GM23248 (cell line): ENCODE results near the gene PAPOLA. TPM values are rescaled to one million over a fixed set of nuclear protein-coding genes. Genes with fewer than 3 reads are reported as not detected.

Experiments
- DNase-seq: peaks from one replicate; pipeline ENCODE4 v3.0.0-alpha.2; 2015
- H2AFZ ChIP-seq: fragments of 200-600 bp; sonication (generic); 2 replicates; pipeline ENCODE4 v1.6.1; 2016; ENCODE audit warnings: antibody characterized with exemption
- H3F3A ChIP-seq: fragments of 200-600 bp; sonication (generic); 2 replicates; pipeline ENCODE4 v1.6.1; 2016; ENCODE audit warnings: mild to moderate bottlenecking, antibody characterized with exemption, mixed run types; ENCODE audit not compliant: insufficient read depth
- H3K27ac ChIP-seq: fragments of 200-600 bp; sonication (generic); 2 replicates; pipeline ENCODE4 v1.5.1; 2016; ENCODE audit warnings: mild to moderate bottlenecking
- H3K27me3 ChIP-seq: fragments of 200-600 bp; sonication (generic); replicated peaks from 2 replicates; pipeline ENCODE4 v1.6.1; 2016; ENCODE audit warnings: mild to moderate bottlenecking; ENCODE audit not compliant: insufficient read depth
- H3K36me3 ChIP-seq: fragments of 200-600 bp; sonication (generic); 2 replicates; pipeline ENCODE4 v1.6.1; 2016; ENCODE audit warnings: low read depth, mild to moderate bottlenecking
- H3K4me1 ChIP-seq: fragments of 200-600 bp; sonication (generic); 2 replicates; pipeline ENCODE4 v1.6.1; 2016; ENCODE audit warnings: mild to moderate bottlenecking; ENCODE audit not compliant: insufficient read depth
- H3K4me2 ChIP-seq: fragments of 200-600 bp; sonication (generic); one replicate; pipeline ENCODE4 v1.6.1; 2016; ENCODE audit warnings: mild to moderate bottlenecking; ENCODE audit not compliant: unreplicated experiment
- H3K4me3 ChIP-seq: fragments of 200-600 bp; sonication (generic); 2 replicates; pipeline ENCODE4 v1.5.1; 2016; ENCODE audit warnings: mild to moderate bottlenecking
- H3K79me2 ChIP-seq: fragments of 200-600 bp; sonication (generic); 2 replicates; pipeline ENCODE4 v1.6.1; 2016; ENCODE audit warnings: mild to moderate bottlenecking; ENCODE audit not compliant: insufficient read depth
- H3K9ac ChIP-seq: fragments of 200-600 bp; sonication (generic); 2 replicates; pipeline ENCODE4 v1.6.1; 2016; ENCODE audit warnings: mild to moderate bottlenecking
- H3K9me2 ChIP-seq: fragments of 200-600 bp; sonication (generic); 2 replicates; pipeline ENCODE4 v1.6.1; 2016; ENCODE audit warnings: mixed run types, mild to moderate bottlenecking, moderate library complexity; ENCODE audit not compliant: insufficient read depth
- H3K9me3 ChIP-seq: fragments of 200-600 bp; sonication (generic); one replicate; pipeline ENCODE4 v1.6.1; 2017; ENCODE audit warnings: low read depth
- H4K20me1 ChIP-seq: fragments of 200-600 bp; sonication (generic); 2 replicates; pipeline ENCODE4 v1.6.0; 2016; ENCODE audit not compliant: insufficient read depth
- EZH2 ChIP-seq: fragments of 200-600 bp; sonication (generic); IDR thresholded peaks from 2 replicates; pipeline ENCODE4 v1.6.1; 2018; ENCODE audit warnings: antibody characterized with exemption, mild to moderate bottlenecking; ENCODE audit not compliant: insufficient read depth, poor library complexity, severe bottlenecking
- EZH2phosphoT487 ChIP-seq: fragments of 200-600 bp; sonication (generic); IDR thresholded peaks from 2 replicates; pipeline ENCODE4 v1.6.1; 2018; ENCODE audit warnings: antibody characterized with exemption, moderate library complexity, mild to moderate bottlenecking, low read depth; ENCODE audit not compliant: insufficient read depth
- WGBS, 2 experiments: methylation state at CpG; one replicate each; pipeline ENCODE4 v1.1.6; 2015 to 2017; ENCODE audit warnings: low lambda C conversion rate in 2 of 2, low coverage in 1 of 2; ENCODE audit errors: missing lambda C conversion rate in 2 of 2; 5-methylcytosine and 5-hydroxymethylcytosine counted together
- in situ Hi-C: fragments of 300-500 bp; cut with MboI; formaldehyde crosslinking; loops from 2 replicates; pipeline ENCODE4 v1.15.0; 2020
- polyA plus RNA-seq: library from polyadenylated mRNA; unstranded; fragments of >200 nt; fragmentation: Nextera tagmentation; extraction: Ambion mirVana; gene quantifications from 2 replicates; pipeline ENCODE4 v1.2.1, GENCODE V29; 2016
- total RNA-seq: library from RNA; depleted of rRNA; stranded (reverse); fragments of >200 nt; shearing (Covaris generic); gene quantifications from 2 replicates; pipeline ENCODE4 v1.2.3, GENCODE V29; 2014; rRNA removed

PAPOLA gene
- total and polyA plus RNA-seq, 2 experiments from 2014 or later = 64.3 to 119 TPM

DNA sequence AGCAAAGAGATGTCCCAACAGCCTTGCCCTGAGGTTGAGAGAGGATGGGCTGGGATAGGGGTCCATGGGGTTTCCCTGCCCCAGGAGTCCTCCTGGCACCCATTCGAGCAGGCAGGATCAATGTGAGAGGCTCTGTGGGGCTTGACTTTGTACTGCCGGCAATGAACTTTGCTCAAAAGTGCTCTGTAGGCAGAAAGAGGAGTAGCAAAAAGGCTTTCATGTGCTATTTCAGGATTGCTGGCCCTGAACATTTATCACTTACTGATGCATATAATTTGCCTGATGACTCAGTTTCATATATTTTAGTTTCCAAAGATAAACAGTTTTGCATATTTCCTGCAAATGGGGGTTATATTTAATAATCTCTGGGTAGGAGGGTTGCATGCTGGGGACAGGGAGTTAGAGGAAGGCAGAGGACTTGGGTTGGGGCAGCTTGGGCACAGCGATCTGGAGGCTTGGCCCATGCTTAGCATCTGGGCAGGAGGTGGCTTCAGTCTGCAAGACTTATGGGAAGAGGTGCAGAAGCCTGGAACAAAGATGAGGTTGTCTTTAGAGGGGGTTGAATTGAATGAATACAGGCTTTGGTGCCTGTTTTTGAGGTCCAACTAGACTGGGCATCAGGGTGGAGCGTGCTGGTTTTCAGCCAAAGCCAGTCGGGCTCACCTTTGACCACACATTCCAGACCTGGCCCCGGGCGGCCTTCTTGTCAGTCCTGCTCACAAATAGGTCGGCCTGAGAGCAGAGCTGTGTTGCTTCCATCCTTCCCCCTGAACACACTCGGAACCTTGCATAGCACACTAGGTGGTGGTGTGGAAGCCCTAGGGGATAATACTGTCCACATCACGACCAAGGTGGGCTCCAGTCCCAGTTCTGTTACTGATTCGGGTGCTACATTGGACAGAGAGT, 101.4 kb downstream of the PAPOLA start:
- Histone ChIP-seq H3K9me3 (no peaks in the 10 kb centered on the region), H3K79me2 (no peaks in the 10 kb centered on the region), H3K4me2 (no peak overlapping the region), H3K9me2 (no peaks in the 10 kb centered on the region), H3K9ac (no peak overlapping the region), H3K27ac (no peak overlapping the region), H3K36me3 (no peaks in the 10 kb centered on the region), H2AFZ (no peak overlapping the region), H3K4me3 (no peak overlapping the region), H4K20me1 (no peaks in the 10 kb centered on the region), H3K4me1 (no peaks in the 10 kb centered on the region), H3F3A (no peaks in the 10 kb centered on the region), H3K27me3 (no peaks in the 10 kb centered on the region; the same call in 1 of the 2 replicates)
- TF ChIP-seq EZH2 (no peak), EZH2phosphoT487 (no peak)
- in situ Hi-C loops = no loop called here
- 25 to 34% methylated on average over 11 of the region's 11 CpGs for WGBS, 2 experiments
- DNase-seq = no peak

DNA sequence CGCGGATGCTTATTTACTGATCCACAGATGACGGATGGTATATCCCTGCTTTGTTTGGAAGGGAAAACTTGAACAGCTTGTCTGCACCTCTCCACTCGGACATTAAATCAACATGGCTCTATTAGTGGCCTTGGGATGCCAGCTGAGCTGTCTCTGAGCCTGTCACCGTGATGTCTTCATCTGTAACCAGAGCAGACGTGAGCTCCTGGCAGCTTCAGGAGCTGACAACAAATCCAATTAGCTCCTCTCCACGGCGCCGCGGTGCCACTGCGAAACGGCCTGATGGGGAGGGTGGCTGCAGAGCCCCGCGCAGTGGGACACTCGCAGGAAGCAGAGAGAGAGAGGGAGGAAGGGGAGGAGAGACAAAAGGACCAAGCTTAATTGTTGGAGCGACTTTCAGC, 112.3 kb downstream of the PAPOLA start:
- H2AFZ ChIP-seq = no peak overlapping the region
- no peak for DNase-seq
- no peak for TF ChIP-seq EZH2
- no peak for TF ChIP-seq EZH2phosphoT487
- H3K4me3 ChIP-seq = no peak overlapping the region
- no peaks in the 10 kb centered on the region for H3K4me1 ChIP-seq
- no peaks in the 10 kb centered on the region for H3F3A ChIP-seq
- 49 to 53% methylated on average over 16 of the region's 16 CpGs for WGBS, 2 experiments
- no peaks in the 10 kb centered on the region for H3K9me3 ChIP-seq
- no peaks in the 10 kb centered on the region for H3K79me2 ChIP-seq
- no peak overlapping the region for H3K9ac ChIP-seq
- no peaks in the 10 kb centered on the region for H3K36me3 ChIP-seq
- H3K4me2 ChIP-seq = no peak overlapping the region
- no peaks in the 10 kb centered on the region for H3K9me2 ChIP-seq
- no peak overlapping the region for H3K27ac ChIP-seq
- no peaks in the 10 kb centered on the region; the same call in 1 of the 2 replicates for H3K27me3 ChIP-seq
- in situ Hi-C loops = no loop called here
- H4K20me1 ChIP-seq = no peaks in the 10 kb centered on the region

GRCh38 chr14:96616161-96616721, 114.1 kb downstream of the PAPOLA start:
- Histone ChIP-seq H3K4me2 (no peak overlapping the region), H3K27me3 (peaks cover 7% of the 10 kb centered on the region), H3K79me2 (no peaks in the 10 kb centered on the region), H2AFZ (no peak overlapping the region), H3K9me2 (no peaks in the 10 kb centered on the region), H3K4me1 (no peaks in the 10 kb centered on the region), H3K9ac (no peak overlapping the region), H3K4me3 (no peak overlapping the region), H3K27ac (no peak overlapping the region), H3F3A (no peaks in the 10 kb centered on the region), H4K20me1 (no peaks in the 10 kb centered on the region), H3K9me3 (no peaks in the 10 kb centered on the region), H3K36me3 (no peaks in the 10 kb centered on the region)
- WGBS, 2 experiments = 9 to 10% methylated on average over 14 of the region's 14 CpGs
- no peak for TF ChIP-seq EZH2phosphoT487
- TF ChIP-seq EZH2 = no peak
- DNase-seq = no peak
- in situ Hi-C loops = no loop called here

Other genes starting within 250 kb of the PAPOLA start
- gene BDKRB1, start 246.2 kb upstream of the PAPOLA start, total RNA-seq = 3.9 and 5.5 TPM in 2 replicates
- gene BDKRB1, start 246.2 kb upstream of the PAPOLA start, polyA plus RNA-seq = 12.9 and 15.1 TPM in 2 replicates
- gene ATG2B, start 139.0 kb upstream of the PAPOLA start, total RNA-seq = 10.0 and 10.7 TPM in 2 replicates
- gene ATG2B, start 139.0 kb upstream of the PAPOLA start, polyA plus RNA-seq = 2.5 and 2.9 TPM in 2 replicates
- gene GSKIP, start 138.9 kb upstream of the PAPOLA start, total RNA-seq = 46.5 and 47.3 TPM in 2 replicates
- gene GSKIP, start 138.9 kb upstream of the PAPOLA start, polyA plus RNA-seq = 35.4 and 37.3 TPM in 2 replicates
- gene AK7, start 110.3 kb upstream of the PAPOLA start, total RNA-seq = not detected in 2 replicates
- 0.28 and 0.45 TPM in 2 replicates for gene AK7, start 110.3 kb upstream of the PAPOLA start, polyA plus RNA-seq